GM12875 (cell line): ENCODE results near the gene FCER2.

Experiments
- H3K4me3 ChIP-seq: one replicate; pipeline ENCODE4 v1.5.1; 2011; ENCODE audit warnings: low read depth, low read length, control low read depth
- CTCF ChIP-seq: IDR thresholded peaks from 2 replicates; pipeline ENCODE4 v1.5.1; 2011; ENCODE audit warnings: low read depth, mild to moderate bottlenecking, control low read depth, inconsistent platforms, low read length, moderate library complexity, borderline replicate concordance; ENCODE audit not compliant: insufficient read depth

FCER2 gene

GRCh38 chr19:7709932-7710460, 8.1 kb upstream of the FCER2 start:
- TF ChIP-seq CTCF = no peak
- H3K4me3 ChIP-seq = no peak overlapping the region

- no peak overlapping the region for H3K4me3 ChIP-seq
- TF ChIP-seq CTCF = no peak
Observed at GRCh38 chr19:7706955-7707456, 5.1 kb upstream of the FCER2 start.

DNA sequence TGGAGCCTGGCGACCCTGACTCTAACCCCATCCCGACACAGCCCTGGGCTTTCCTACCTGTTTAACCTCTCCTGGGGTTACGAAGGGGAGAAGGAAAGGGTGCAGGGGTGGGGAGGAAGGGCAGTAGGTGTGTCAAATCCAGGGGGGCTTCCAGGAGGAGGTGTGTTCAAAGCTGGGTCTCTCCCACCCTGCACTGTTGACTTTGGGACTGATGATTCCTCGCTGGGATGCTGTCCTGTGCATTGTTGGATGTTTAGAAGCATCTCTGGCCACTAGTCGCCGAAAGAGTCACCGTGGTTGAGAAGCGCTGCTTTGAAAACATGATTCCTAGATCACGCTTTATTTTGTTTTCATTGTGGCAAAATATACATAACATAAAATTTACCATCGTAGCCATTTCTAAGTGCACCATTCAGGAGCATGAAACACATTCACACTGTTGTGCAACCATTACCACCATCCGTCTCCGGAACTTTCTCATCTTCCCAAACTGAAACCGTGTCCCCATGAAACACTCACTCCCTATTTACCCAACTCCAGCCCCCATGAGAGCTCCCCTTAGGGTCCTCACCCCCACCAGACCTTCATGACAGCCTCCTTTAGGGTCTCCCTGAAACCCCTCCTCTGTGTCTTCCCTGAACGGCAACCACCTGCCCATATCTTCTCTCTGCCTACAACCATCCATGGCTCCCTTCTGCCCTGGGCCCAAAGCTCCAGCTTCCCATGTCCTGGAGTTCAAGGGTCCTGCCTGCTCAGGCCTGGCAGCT, 4.4 kb upstream of the FCER2 start:
- H3K4me3 ChIP-seq = peak overlapping the region; percentile 21
- TF ChIP-seq CTCF = no peak

DNA sequence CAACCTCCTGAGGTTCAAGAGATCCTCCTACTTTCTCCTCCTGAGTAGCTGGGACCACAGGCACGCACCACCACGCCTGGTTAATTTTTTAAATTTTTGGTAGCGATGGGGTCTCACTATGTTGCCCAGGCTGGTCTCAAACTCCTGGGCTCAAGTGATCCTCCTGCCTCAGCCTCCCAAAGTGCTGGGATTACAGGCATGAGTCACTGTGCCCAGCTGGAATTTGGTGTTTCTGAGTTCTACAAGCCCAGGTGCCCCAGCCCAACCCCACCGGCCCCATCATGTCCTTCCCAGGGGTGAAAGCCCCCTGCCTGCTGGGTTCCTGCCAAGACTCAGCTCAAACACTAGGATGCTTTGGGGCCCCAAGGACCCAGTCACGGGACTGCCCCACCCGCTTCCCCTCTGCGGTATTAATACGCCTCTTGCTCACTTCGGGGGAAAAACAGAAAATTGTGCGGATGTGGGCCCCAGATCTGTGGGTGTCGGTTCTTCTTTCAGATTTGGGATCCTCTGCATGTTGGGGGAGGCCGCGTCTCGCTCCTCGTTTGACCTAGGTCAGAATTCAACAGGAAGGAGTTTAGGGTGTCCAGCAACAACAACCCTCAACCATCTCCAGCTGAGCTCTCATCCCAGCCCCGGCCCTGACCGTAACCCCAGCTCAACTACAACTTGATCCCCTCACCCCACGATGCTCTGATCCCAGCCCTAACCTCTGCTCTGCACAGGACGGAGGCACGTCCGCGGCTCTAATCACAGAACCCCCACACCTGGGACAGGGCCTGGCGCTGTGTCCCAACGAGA, 3.7 kb upstream of the FCER2 start:
- peak overlapping the region; percentile 21 for H3K4me3 ChIP-seq

DNA sequence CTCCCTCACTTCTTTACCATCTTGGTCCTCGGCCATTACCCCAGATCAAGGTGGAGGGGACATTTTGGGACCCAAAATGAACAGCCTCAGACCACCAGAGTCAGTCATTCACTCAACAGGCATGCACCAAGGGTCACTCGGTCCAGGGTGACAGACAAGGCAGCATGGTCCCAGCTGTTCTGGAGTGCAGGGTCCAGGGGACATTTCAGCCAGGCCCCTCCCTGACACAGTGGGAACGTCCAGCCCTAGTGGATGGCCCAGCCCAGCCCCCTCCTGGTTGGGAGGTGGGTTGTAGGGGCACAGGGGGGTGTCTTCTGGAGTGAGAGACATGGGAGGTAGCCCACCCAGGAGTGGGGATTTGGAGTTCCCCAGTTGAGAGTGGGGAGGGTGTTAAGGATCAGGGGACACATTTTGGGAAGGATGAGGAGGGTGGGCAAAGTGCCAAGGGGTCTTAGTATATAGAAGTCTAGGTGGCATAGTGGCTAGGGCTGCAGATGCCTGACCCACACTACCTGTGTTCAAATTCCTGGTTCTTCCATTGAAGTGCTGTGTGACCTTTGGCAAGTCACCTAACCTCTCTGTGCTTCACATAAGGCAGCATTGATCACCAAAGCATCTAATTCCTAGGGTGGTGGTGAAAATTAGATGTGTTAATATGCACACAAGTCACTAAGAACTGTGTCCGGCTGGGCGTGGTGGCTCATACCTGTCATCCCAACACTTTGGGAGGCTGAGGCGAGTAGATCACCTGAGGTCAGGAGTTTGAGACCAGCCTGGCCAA, 2.5 kb upstream of the FCER2 start:
- TF ChIP-seq CTCF = no peak
- H3K4me3 ChIP-seq = no peak overlapping the region

More for the DNA sequence above, 3.7 kb upstream of the FCER2 start:
- TF ChIP-seq CTCF = no peak

DNA sequence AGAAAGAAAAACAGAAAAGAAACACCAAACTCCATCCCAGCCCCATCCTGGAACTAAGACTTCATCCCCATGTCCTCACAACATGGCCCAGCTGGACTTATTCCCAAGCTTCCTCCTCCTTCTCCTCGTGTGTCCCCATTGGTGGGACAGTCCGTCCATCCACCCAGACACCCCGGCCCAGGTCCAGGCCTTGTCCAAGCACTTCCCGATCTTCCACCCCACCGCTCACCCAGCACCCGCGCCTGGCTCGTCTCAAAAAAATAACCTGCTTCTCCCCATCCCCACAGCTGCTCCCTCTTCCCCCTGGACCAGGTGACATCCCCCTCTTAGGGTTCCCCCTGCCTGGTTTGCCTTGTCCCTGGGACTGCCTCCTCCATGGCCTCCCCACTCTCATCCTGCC, 1.4 kb upstream of the FCER2 start:
- no peak overlapping the region for H3K4me3 ChIP-seq
- no peak for TF ChIP-seq CTCF
